MM.1S (cell line): ENCODE results near the gene FOXG1.

Experiments used
- DNase-seq: peaks from one replicate; pipeline ENCODE4 v3.0.0-alpha.2; 2015
- H2AFZ ChIP-seq: fragments of 300-600 bp; sonication (generic); 2 replicates; pipeline ENCODE4 v1.6.0; 2016; ENCODE audit warnings: antibody characterized with exemption, low read length
- H3F3A ChIP-seq: fragments of 300-600 bp; sonication (generic); 2 replicates; pipeline ENCODE4 v1.6.1; 2016; ENCODE audit warnings: mild to moderate bottlenecking, antibody characterized with exemption, low read length, moderate library complexity, mixed read lengths; ENCODE audit not compliant: insufficient read depth
- H3K27ac ChIP-seq: fragments of 300-600 bp; sonication (generic); 2 replicates; pipeline ENCODE4 v1.5.1; 2016; ENCODE audit warnings: mild to moderate bottlenecking, low read length
- H3K27me3 ChIP-seq: fragments of 300-600 bp; sonication (generic); replicated peaks from 2 replicates; pipeline ENCODE4 v1.6.0; 2016; ENCODE audit warnings: low read length; ENCODE audit not compliant: insufficient read depth
- H3K36me3 ChIP-seq: fragments of 300-600 bp; sonication (generic); replicated peaks from 2 replicates; pipeline ENCODE4 v1.6.1; 2016; ENCODE audit warnings: mild to moderate bottlenecking, low read length, mixed read lengths; ENCODE audit not compliant: insufficient read depth
- H3K4me1 ChIP-seq: fragments of 300-600 bp; sonication (generic); 2 replicates; pipeline ENCODE4 v1.6.1; 2016; ENCODE audit warnings: low read length, mixed read lengths
- H3K4me2 ChIP-seq: fragments of 300-600 bp; sonication (generic); 2 replicates; pipeline ENCODE4 v1.6.0; 2016; ENCODE audit warnings: low read depth, low read length
- H3K4me3 ChIP-seq: fragments of 300-600 bp; sonication (generic); 2 replicates; pipeline ENCODE4 v1.5.1; 2016; ENCODE audit warnings: low read length, mixed read lengths
- H3K79me2 ChIP-seq: fragments of 300-600 bp; sonication (generic); 2 replicates; pipeline ENCODE4 v1.6.1; 2016; ENCODE audit warnings: mixed run types, low read length, mixed read lengths
- H3K9ac ChIP-seq: fragments of 300-600 bp; sonication (generic); 2 replicates; pipeline ENCODE4 v1.6.1; 2016; ENCODE audit warnings: low read length, mixed read lengths
- H3K9me2 ChIP-seq: fragments of 300-600 bp; sonication (generic); replicated peaks from 2 replicates; pipeline ENCODE4 v1.6.1; 2016; ENCODE audit warnings: mild to moderate bottlenecking, low read length, mixed read lengths; ENCODE audit not compliant: insufficient read depth
- H3K9me3 ChIP-seq: fragments of 300-600 bp; sonication (generic); replicated peaks from 2 replicates; pipeline ENCODE4 v1.6.1; 2016; ENCODE audit warnings: mild to moderate bottlenecking, low read length, mixed read lengths; ENCODE audit not compliant: insufficient read depth
- H4K20me1 ChIP-seq: fragments of 300-600 bp; sonication (generic); 2 replicates; pipeline ENCODE4 v1.6.1; 2016; ENCODE audit warnings: mild to moderate bottlenecking, low read length, moderate library complexity, mixed read lengths; ENCODE audit not compliant: insufficient read depth
- CTCF ChIP-seq: fragments of 300-600 bp; sonication (generic); IDR thresholded peaks from 2 replicates; pipeline ENCODE4 v1.5.1; 2016; ENCODE audit warnings: antibody characterized with exemption, low read length, mixed read lengths
- EZH2 ChIP-seq: fragments of 300-600 bp; sonication (generic); optimal IDR thresholded peaks from 2 replicates; pipeline ENCODE3; 2017; ENCODE audit warnings: low read depth, mild to moderate bottlenecking, antibody characterized with exemption, low read length, mixed read lengths
- EZH2phosphoT487 ChIP-seq: fragments of 300-600 bp; sonication (generic); IDR thresholded peaks from 2 replicates; pipeline ENCODE4 v1.6.1; 2018; ENCODE audit warnings: antibody characterized with exemption, low read length

Gene FOXG1

DNA sequence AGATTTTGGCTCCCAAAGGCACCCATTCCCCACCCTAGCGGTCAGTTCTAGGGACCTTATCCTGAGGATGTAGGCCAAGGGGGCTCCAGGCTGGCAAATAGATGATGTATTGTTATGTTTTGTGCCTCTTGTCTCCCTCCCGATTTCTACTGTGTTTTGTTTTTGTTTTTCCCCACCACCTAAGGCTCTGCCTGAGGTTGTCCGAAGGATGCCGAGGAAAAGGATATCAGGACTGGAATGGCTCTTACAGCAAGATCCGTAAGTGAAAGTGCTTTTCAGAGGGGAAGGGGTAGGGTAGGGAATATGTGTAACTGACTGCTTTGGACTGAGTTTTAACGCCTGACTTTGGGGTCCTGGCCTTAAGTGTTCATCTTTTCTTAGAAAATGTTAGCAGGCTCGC lies 6.6 kb downstream of the FOXG1 start:
- no peak overlapping the region for H3K4me2 ChIP-seq
- no peak overlapping the region for H2AFZ ChIP-seq
- no peaks in the 10 kb centered on the region for H4K20me1 ChIP-seq
- TF ChIP-seq EZH2phosphoT487 (no peak), EZH2 (no peak), CTCF (no peak)
- no peak overlapping the region for H3K27ac ChIP-seq
- no peak overlapping the region for H3K4me3 ChIP-seq
- H3K27me3 ChIP-seq: no peaks in the 10 kb centered on the region
- H3K79me2 ChIP-seq: no peaks in the 10 kb centered on the region
- no peaks in the 10 kb centered on the region for H3K36me3 ChIP-seq
- H3K9me2 ChIP-seq: no peaks in the 10 kb centered on the region
- no peaks in the 10 kb centered on the region for H3K9me3 ChIP-seq
- no peak overlapping the region for H3K9ac ChIP-seq
- H3K4me1 ChIP-seq: no peaks in the 10 kb centered on the region
- no peaks in the 10 kb centered on the region for H3F3A ChIP-seq
- no peak for DNase-seq

GRCh38 chr14:28773861-28774691 lies 7.5 kb downstream of the FOXG1 start:
- H3K9ac ChIP-seq: no peak overlapping the region
- no peak overlapping the region for H2AFZ ChIP-seq
- no peaks in the 10 kb centered on the region for H3K9me2 ChIP-seq
- no peaks in the 10 kb centered on the region for H3K27me3 ChIP-seq
- H3K9me3 ChIP-seq: no peaks in the 10 kb centered on the region
- no peak overlapping the region for H3K4me3 ChIP-seq
- no peaks in the 10 kb centered on the region for H3K79me2 ChIP-seq
- H3K4me2 ChIP-seq: no peak overlapping the region
- H3K27ac ChIP-seq: no peak overlapping the region
- H3F3A ChIP-seq: no peaks in the 10 kb centered on the region
- no peak for TF ChIP-seq CTCF
- TF ChIP-seq EZH2phosphoT487: no peak
- no peak for TF ChIP-seq EZH2
- no peak for DNase-seq
- no peaks in the 10 kb centered on the region for H4K20me1 ChIP-seq
- no peaks in the 10 kb centered on the region for H3K4me1 ChIP-seq
- no peaks in the 10 kb centered on the region for H3K36me3 ChIP-seq

- Histone ChIP-seq H3K27me3 (no peaks in the 10 kb centered on the region), H3K27ac (no peak overlapping the region), H3K4me3 (no peak overlapping the region), H3K4me1 (no peaks in the 10 kb centered on the region), H3K9me2 (no peaks in the 10 kb centered on the region), H3K36me3 (no peaks in the 10 kb centered on the region), H3K9me3 (no peaks in the 10 kb centered on the region), H3K9ac (no peak overlapping the region), H3K4me2 (no peak overlapping the region), H3K79me2 (no peaks in the 10 kb centered on the region), H3F3A (no peaks in the 10 kb centered on the region), H2AFZ (no peak overlapping the region), H4K20me1 (no peaks in the 10 kb centered on the region)
- TF ChIP-seq EZH2phosphoT487 (no peak), EZH2 (no peak), CTCF (no peak)
- no peak for DNase-seq
Measured at GRCh38 chr14:28774764-28775735, 8.5 kb downstream of the FOXG1 start.
